GM23248 (cell line): ENCODE results near the gene PCK2.
"Not testable (repeated sequence)": the region's sequence is repeated elsewhere in the genome, so short reads cannot be mapped to it uniquely, and the experiment has no call there.

Experiments
- EZH2 ChIP-seq: fragments of 200-600 bp; sonication (generic); IDR thresholded peaks from 2 replicates; pipeline ENCODE4 v1.6.1; 2018; ENCODE audit warnings: antibody characterized with exemption, mild to moderate bottlenecking; ENCODE audit not compliant: insufficient read depth, poor library complexity, severe bottlenecking
- EZH2phosphoT487 ChIP-seq: fragments of 200-600 bp; sonication (generic); IDR thresholded peaks from 2 replicates; pipeline ENCODE4 v1.6.1; 2018; ENCODE audit warnings: antibody characterized with exemption, moderate library complexity, mild to moderate bottlenecking, low read depth; ENCODE audit not compliant: insufficient read depth

DNA sequence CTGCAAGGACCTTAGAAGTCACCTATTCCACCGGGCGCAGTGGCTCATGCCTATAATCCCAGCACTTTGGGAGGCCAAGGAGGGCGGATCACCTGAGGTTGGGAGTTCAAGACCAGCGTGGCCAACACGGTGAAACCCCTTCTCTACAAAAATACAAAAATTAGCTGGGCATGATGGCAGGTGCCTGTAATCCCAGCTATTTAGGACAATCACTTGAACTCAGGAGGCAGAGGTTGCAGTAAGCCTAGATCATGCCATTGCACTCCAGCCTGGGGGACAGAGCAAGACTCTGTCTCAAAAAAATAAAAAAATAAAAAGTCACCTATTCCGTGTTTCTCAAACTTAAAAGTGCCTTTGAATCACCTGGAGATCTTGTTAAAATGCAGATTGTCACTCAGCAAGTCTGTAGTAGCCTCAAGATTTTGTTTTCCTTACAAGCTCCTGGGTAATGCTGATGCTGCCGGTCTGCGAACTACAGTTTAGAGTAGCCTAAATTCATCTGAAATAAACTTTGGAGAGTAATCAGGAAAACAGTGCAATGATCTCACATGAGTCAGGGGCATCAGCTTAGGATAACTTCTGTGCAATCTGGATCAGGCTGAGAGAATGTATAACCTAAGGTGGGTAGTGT is 11.6 kb downstream of the PCK2 start:
- TF ChIP-seq EZH2, EZH2phosphoT487: not testable (repeated sequence)
